ENCODE measurements around the gene SRP68. TPM values are rescaled to one million over a fixed set of nuclear protein-coding genes. Genes with fewer than 3 reads are reported as not detected.

Gene SRP68
- total RNA-seq, 1 donor: 34.7 TPM

- no peaks in the 10 kb centered on the region for H3K27me3 ChIP-seq (ENCODE audit: insufficient read depth, low read length)
- peaks cover 25% of the 10 kb centered on the region for H3K4me1 ChIP-seq (ENCODE audit: insufficient read depth, low read length)
- no peak overlapping the region for H3K4me3 ChIP-seq (ENCODE audit: low read length)
- H3K9me3 ChIP-seq (ENCODE audit: low read depth, low read length): no peaks in the 10 kb centered on the region
Measured at GRCh38 chr17:75995385-75995925, 76.9 kb downstream of the SRP68 start.

DNA sequence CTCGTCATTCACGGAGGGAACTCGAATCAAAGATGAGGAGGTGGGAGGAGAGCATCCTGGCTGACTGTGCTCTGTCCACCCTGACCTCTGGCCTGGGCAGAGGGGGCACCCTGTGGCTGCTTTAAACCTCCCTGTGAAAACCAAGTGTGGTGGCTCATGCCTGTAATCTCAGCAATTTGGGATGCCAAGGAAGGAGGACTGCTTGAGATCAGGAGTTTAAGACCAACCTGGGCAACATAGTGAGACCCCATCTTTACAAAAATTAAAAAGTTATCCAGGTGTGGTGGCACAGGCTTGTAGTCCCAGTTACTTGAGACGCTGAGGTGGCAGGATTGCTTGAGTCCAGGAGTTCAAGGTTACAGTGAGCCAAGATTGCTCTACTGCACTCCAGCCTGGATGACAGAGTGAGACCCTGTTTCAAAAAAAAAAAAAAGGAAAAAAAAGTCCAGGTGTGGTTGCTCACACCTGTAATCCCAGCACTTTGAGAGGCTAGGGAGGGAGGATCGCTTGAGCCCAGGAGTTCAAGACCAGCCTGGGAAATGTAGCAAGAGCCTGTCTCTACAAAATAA lies 77.4 kb downstream of the SRP68 start:
- Histone ChIP-seq H3K4me3 (ENCODE audit: low read length) (no peak overlapping the region), H3K9me3 (ENCODE audit: low read depth, low read length) (no peaks in the 10 kb centered on the region), H3K4me1 (ENCODE audit: insufficient read depth, low read length) (peaks cover 25% of the 10 kb centered on the region), H3K27me3 (ENCODE audit: insufficient read depth, low read length) (no peaks in the 10 kb centered on the region)

- H3K4me1 ChIP-seq (ENCODE audit: insufficient read depth, low read length): peaks cover 10% of the 10 kb centered on the region
- H3K27me3 ChIP-seq (ENCODE audit: insufficient read depth, low read length): no peaks in the 10 kb centered on the region
- no peak overlapping the region for H3K4me3 ChIP-seq (ENCODE audit: low read length)
- no peaks in the 10 kb centered on the region for H3K9me3 ChIP-seq (ENCODE audit: low read depth, low read length)
Measured at GRCh38 chr17:75991396-75991795, 80.9 kb downstream of the SRP68 start.

Other genes starting within 250 kb of the SRP68 start
- 42.9 TPM for gene UNC13D, start 228.1 kb downstream of the SRP68 start, total RNA-seq
- gene WBP2, start 217.2 kb downstream of the SRP68 start, total RNA-seq: 30.5 TPM
- 0.63 TPM for gene TRIM47, start 193.9 kb downstream of the SRP68 start, total RNA-seq
- 5.8 TPM for gene TRIM65, start 175.6 kb downstream of the SRP68 start, total RNA-seq
- 45.4 TPM for gene MRPL38, start 167.6 kb downstream of the SRP68 start, total RNA-seq
- 11.2 TPM for gene FBF1, start 131.5 kb downstream of the SRP68 start, total RNA-seq
- 18.5 TPM for gene ACOX1, start 93.4 kb downstream of the SRP68 start, total RNA-seq
- gene TEN1, start 93.3 kb downstream of the SRP68 start, total RNA-seq: 18.9 TPM
- 1.8 TPM for gene CDK3, start 71.7 kb downstream of the SRP68 start, total RNA-seq
- gene EVPL, start 45.2 kb downstream of the SRP68 start, total RNA-seq: under 0.01 TPM
- gene GALR2, start 2.3 kb upstream of the SRP68 start, total RNA-seq: 0.63 TPM
- 0.21 TPM for gene ZACN, start 6.7 kb upstream of the SRP68 start, total RNA-seq
- gene EXOC7, start 31.3 kb upstream of the SRP68 start, total RNA-seq: 49.2 TPM
- gene FOXJ1, start 68.7 kb upstream of the SRP68 start, total RNA-seq: 1.3 TPM
- 19.1 TPM for gene RNF157, start 168.0 kb upstream of the SRP68 start, total RNA-seq
- gene UBALD2, start 192.8 kb upstream of the SRP68 start, total RNA-seq: 35.3 TPM
- 1.2 TPM for gene QRICH2, start 235.8 kb upstream of the SRP68 start, total RNA-seq